HUES64 (cell line): Measurements from ENCODE around the gene DRC7.

Experiments
- H3K27ac ChIP-seq: 2 replicates; pipeline ENCODE4 v1.7.0; 2013; ENCODE audit warnings: low read depth, low read length, inconsistent platforms
- H3K27me3 ChIP-seq: 2 replicates; pipeline ENCODE4 v1.6.1; 2013; ENCODE audit warnings: mild to moderate bottlenecking, low read length; ENCODE audit not compliant: insufficient read depth
- H3K36me3 ChIP-seq: 2 replicates; pipeline ENCODE4 v1.6.1; 2013; ENCODE audit warnings: mild to moderate bottlenecking, low read length; ENCODE audit not compliant: insufficient read depth
- H3K4me1 ChIP-seq: 2 replicates; pipeline ENCODE4 v1.6.1; 2013; ENCODE audit warnings: mild to moderate bottlenecking, low read length, moderate library complexity; ENCODE audit not compliant: insufficient read depth
- H3K4me3 ChIP-seq: 2 replicates; pipeline ENCODE4 v1.5.1; 2013; ENCODE audit warnings: mild to moderate bottlenecking, low read length, moderate library complexity
- H3K9ac ChIP-seq: 2 replicates; pipeline ENCODE4 v1.6.1; 2013; ENCODE audit warnings: mild to moderate bottlenecking, low read depth, low read length
- H3K9me3 ChIP-seq: 2 replicates; pipeline ENCODE4 v1.6.1; 2013; ENCODE audit warnings: low read depth, low read length; ENCODE audit not compliant: insufficient read depth
- WGBS: fragments of 150-250, 120-280 bp; methylation state at CpG from one replicate; pipeline ENCODE4 v1.1.7; 2013; ENCODE audit warnings: missing lambda C conversion rate; 5-methylcytosine and 5-hydroxymethylcytosine counted together

Gene DRC7

GRCh38 chr16:57651344-57652333, 43.0 kb upstream of the DRC7 start:
- WGBS = 84% methylated on average over 10 of the region's 10 CpGs
- Histone ChIP-seq H3K9ac (no peak overlapping the region), H3K36me3 (no peaks in the 10 kb centered on the region), H3K9me3 (no peaks in the 10 kb centered on the region), H3K4me1 (no peaks in the 10 kb centered on the region), H3K27ac (no peak overlapping the region), H3K4me3 (no peak overlapping the region), H3K27me3 (no peaks in the 10 kb centered on the region)

DNA sequence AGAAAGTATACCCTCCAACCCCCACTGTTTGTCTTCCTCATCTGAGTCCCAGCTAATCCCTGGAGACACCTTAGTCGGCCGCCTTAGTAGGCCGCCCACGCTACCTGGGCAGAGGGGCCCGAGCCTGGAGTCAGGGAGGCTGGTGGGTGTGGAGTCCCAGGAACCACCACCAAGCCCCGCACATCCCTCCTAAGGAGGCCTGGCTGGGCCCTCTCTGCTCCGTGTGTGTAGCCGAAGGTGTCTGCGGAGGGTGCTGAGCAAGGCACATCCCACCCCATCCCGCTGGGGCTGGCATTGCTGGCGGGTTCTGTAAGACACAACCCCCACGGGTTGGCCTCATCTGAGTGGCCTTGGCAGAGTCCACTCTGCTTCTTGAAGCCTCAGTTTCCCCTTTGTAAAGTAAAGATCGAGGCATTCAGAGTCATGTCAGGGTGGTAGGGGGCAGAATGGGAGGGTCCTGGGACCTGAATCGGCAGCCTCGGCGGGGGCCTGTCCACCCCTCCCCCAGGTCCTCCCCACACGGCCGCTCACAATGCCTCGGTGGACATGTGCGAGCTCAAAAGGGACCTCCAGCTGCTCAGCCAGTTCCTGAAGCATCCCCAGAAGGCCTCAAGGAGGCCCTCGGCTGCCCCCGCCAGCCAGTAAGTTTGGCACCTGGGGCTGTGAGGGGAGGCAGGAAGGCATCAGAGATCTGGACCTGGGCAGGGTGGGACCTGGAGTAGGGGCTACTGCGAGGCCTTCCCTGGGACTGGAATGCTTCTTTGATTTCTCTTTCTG, 41.7 kb upstream of the DRC7 start:
- WGBS = 93% methylated on average over 23 of the region's 23 CpGs
- H3K27me3 ChIP-seq = no peaks in the 10 kb centered on the region
- H3K36me3 ChIP-seq = no peaks in the 10 kb centered on the region
- H3K9me3 ChIP-seq = no peaks in the 10 kb centered on the region
- no peak overlapping the region for H3K4me3 ChIP-seq
- H3K4me1 ChIP-seq = no peaks in the 10 kb centered on the region
- H3K27ac ChIP-seq = no peak overlapping the region
- H3K9ac ChIP-seq = no peak overlapping the region

DNA sequence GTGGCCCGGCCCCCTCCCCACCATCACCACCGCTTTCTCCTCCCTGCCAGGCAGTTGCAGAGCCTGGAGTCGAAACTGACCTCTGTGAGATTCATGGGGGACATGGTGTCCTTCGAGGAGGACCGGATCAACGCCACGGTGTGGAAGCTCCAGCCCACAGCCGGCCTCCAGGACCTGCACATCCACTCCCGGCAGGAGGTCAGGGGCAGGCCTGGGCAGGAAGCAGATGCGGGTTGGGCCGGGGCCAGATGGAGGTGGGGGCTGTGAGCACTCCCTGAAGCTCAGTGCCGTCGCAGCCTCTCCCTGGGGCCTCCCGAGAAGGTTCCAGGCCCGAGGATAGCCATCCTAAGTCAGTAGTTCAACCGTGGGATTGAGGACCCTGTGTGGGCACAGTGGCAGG, 40.7 kb upstream of the DRC7 start:
- Histone ChIP-seq H3K9ac (no peak overlapping the region), H3K4me1 (no peaks in the 10 kb centered on the region), H3K27ac (no peak overlapping the region), H3K4me3 (no peak overlapping the region), H3K36me3 (no peaks in the 10 kb centered on the region), H3K9me3 (no peaks in the 10 kb centered on the region), H3K27me3 (no peaks in the 10 kb centered on the region)
- 77% methylated on average over 16 of the region's 16 CpGs for WGBS

DNA sequence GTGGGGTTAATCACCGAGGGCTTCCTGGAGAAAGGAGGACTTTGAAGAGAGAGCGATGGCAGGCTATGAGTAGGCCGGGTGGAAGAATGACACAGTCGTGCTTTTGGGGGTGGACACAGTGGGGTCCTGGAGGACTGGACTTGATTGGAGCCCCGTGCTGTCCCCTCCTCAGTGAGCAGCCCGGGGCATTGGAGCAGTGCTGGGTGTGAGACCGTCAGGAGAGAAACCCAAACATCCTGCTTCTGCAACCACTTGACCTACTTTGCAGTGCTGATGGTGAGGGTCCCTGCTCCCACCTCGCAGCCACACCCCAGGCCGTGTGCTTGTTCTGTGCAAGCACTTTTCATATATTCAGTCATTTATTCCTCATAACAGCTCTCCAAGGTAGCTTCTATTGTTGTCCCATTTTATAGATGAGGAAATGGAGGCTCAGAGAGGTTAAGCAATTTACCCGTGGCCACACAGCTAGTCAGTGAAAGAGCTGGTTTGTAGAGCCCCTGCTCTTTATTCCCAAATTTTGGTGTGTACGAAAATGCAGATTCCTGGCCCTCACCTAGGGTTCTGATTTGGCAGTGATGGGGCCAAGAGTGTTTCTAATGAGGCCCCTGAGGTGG, 38.2 kb upstream of the DRC7 start:
- Histone ChIP-seq H3K9me3 (no peaks in the 10 kb centered on the region), H3K4me1 (no peaks in the 10 kb centered on the region), H3K36me3 (no peaks in the 10 kb centered on the region), H3K9ac (no peak overlapping the region), H3K27ac (no peak overlapping the region), H3K27me3 (no peaks in the 10 kb centered on the region), H3K4me3 (no peak overlapping the region)
- 89% methylated on average over 11 of the region's 11 CpGs for WGBS

GRCh38 chr16:57657228-57657627, 37.4 kb upstream of the DRC7 start:
- Histone ChIP-seq H3K27ac (no peak overlapping the region), H3K9ac (no peak overlapping the region), H3K9me3 (no peaks in the 10 kb centered on the region), H3K36me3 (no peaks in the 10 kb centered on the region), H3K4me3 (no peak overlapping the region), H3K27me3 (no peaks in the 10 kb centered on the region), H3K4me1 (no peaks in the 10 kb centered on the region)
- 93% methylated on average over 13 of the region's 13 CpGs for WGBS

- Histone ChIP-seq H3K27ac (no peak overlapping the region), H3K9me3 (no peaks in the 10 kb centered on the region), H3K4me3 (no peak overlapping the region), H3K27me3 (no peaks in the 10 kb centered on the region), H3K9ac (no peak overlapping the region), H3K4me1 (no peaks in the 10 kb centered on the region), H3K36me3 (no peaks in the 10 kb centered on the region)
- WGBS = 90% methylated on average over 10 of the region's 10 CpGs
Observed at GRCh38 chr16:57658130-57658877, 36.3 kb upstream of the DRC7 start.

DNA sequence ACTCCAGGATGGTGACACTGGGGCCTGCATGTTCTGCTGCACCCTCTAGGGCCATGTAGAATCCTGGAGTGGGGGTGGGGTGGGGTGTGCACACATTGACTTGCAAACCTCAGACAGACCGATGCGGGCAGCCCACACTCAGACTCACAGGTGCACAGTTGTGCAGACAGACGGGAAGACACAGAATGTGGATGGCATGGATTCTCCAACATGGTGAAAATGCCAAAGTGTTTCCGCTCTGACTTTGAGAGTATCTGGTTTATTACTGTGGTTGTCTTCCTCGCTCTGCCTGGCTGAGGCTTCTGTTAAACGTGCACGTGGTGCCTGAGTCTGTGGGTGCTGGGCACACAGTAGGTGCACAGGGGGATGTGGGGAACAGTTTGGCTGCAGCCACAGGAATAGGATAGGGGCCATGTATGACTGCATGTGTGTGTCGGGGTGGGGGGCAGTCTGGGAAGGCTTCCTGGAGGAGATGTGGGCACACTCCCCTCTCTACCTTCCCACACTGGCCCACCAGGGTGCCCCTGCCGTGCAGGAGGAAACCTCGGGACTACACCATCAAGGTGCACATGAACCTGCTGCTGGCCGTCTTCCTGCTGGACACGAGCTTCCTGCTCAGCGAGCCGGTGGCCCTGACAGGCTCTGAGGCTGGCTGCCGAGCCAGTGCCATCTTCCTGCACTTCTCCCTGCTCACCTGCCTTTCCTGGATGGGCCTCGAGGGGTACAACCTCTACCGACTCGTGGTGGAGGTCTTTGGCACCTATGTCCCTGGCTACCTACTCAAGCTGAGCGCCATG, 35.5 kb upstream of the DRC7 start:
- H3K9ac ChIP-seq = no peak overlapping the region
- H3K27me3 ChIP-seq = no peaks in the 10 kb centered on the region
- no peak overlapping the region for H3K27ac ChIP-seq
- H3K9me3 ChIP-seq = no peaks in the 10 kb centered on the region
- H3K4me1 ChIP-seq = no peaks in the 10 kb centered on the region
- H3K4me3 ChIP-seq = no peak overlapping the region
- H3K36me3 ChIP-seq = no peaks in the 10 kb centered on the region
- WGBS = 89% methylated on average over 19 of the region's 19 CpGs

DNA sequence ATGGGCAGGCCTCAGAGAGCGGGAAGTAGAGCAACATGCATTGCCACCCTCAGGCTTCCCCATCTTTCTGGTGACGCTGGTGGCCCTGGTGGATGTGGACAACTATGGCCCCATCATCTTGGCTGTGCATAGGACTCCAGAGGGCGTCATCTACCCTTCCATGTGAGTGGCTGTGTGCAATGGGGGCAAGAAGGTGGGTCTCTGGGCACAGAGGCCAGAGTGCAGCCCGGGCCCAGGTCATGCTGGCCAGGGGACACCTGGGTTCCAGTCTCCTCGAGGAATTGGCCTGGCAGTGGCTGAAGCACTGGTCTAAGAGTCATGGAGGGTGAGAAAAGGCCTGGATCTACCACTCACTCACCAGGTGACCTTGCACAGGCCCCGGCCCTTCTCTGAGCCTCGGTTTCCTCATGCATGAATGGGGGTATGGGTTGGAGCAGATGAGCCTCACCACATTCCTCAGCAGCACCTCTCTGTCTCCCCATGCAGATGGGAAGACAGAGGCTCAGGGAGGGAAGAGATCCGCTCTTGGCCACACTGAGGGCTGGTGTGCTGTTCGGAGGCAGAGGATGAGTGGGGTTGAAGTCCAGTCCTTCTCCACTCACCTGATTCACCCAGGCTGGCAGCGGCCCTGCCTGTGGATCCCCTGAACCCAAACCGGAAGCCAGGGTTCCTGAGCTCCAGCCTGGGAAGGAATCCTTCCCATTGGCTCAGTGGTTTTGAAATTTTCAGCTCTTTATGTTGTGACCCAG, 33.7 kb upstream of the DRC7 start:
- no peak overlapping the region for H3K27ac ChIP-seq
- no peaks in the 10 kb centered on the region for H3K9me3 ChIP-seq
- H3K9ac ChIP-seq = no peak overlapping the region
- H3K4me3 ChIP-seq = no peak overlapping the region
- 91% methylated on average over 11 of the region's 11 CpGs for WGBS
- no peaks in the 10 kb centered on the region for H3K27me3 ChIP-seq
- H3K36me3 ChIP-seq = no peaks in the 10 kb centered on the region
- no peaks in the 10 kb centered on the region for H3K4me1 ChIP-seq

- no peak overlapping the region for H3K9ac ChIP-seq
- no peak overlapping the region for H3K27ac ChIP-seq
- H3K9me3 ChIP-seq = no peaks in the 10 kb centered on the region
- H3K4me3 ChIP-seq = no peak overlapping the region
- no peaks in the 10 kb centered on the region for H3K27me3 ChIP-seq
- H3K36me3 ChIP-seq = no peaks in the 10 kb centered on the region
- H3K4me1 ChIP-seq = no peaks in the 10 kb centered on the region
- WGBS = 76% methylated on average over 7 of the region's 7 CpGs
Observed at GRCh38 chr16:57661510-57661909, 33.1 kb upstream of the DRC7 start.
